Small intestine (tissue), 7 donors: Measurements from ENCODE around the gene GLI3. TPM values are rescaled to one million over a fixed set of nuclear protein-coding genes. Genes with fewer than 3 reads are reported as not detected.

ENCODE experiments used
- DNase-seq, 2 donors: peaks; one replicate each; pipeline versions ENCODE4 v3.0.0 to v3.0.0-alpha.2; 2013
- FAIRE-seq: peaks from 2 replicates; lab custom pipeline; 2012; peaks lifted over from hg19 to GRCh38; lab: Jason Lieb, UNC
- H3K27ac ChIP-seq, 3 donors: one replicate each; pipeline ENCODE4 v1.5.1; 2013; ENCODE audit warnings: low read length in 2 of 3, mild to moderate bottlenecking in 2 of 3, control low read depth in 1 of 3, inconsistent platforms in 1 of 3, low read depth in 1 of 3, moderate library complexity in 1 of 3
- H3K27me3 ChIP-seq, 3 donors: one replicate each; pipeline ENCODE4 v1.6.1; 2013; ENCODE audit warnings: low read length in 3 of 3, inconsistent platforms in 1 of 3; ENCODE audit not compliant: control insufficient read depth in 3 of 3, insufficient read depth in 3 of 3
- H3K36me3 ChIP-seq, 3 donors: one replicate each; pipeline ENCODE4 v1.6.1; 2013; ENCODE audit warnings: low read length in 3 of 3, inconsistent platforms in 1 of 3, low read depth in 1 of 3, mild to moderate bottlenecking in 1 of 3, moderate library complexity in 1 of 3; ENCODE audit not compliant: control insufficient read depth in 3 of 3, insufficient read depth in 2 of 3
- H3K4me1 ChIP-seq, 3 donors: one replicate each; pipeline ENCODE4 v1.6.1; 2013; ENCODE audit warnings: low read length in 2 of 3, inconsistent platforms in 1 of 3, low read depth in 1 of 3, mild to moderate bottlenecking in 1 of 3, moderate library complexity in 1 of 3; ENCODE audit not compliant: control insufficient read depth in 3 of 3, insufficient read depth in 2 of 3
- H3K4me3 ChIP-seq, 3 donors: one replicate each; pipeline ENCODE4 v1.5.1; 2013; ENCODE audit warnings: low read length in 3 of 3, control low read depth in 1 of 3, inconsistent platforms in 1 of 3, low read depth in 1 of 3, mild to moderate bottlenecking in 1 of 3, moderate library complexity in 1 of 3
- H3K9me3 ChIP-seq, 2 donors: one replicate each; pipeline ENCODE4 v1.6.1; 2013; ENCODE audit warnings: low read depth in 1 of 2, low read length in 1 of 2; ENCODE audit not compliant: control insufficient read depth in 2 of 2, insufficient read depth in 1 of 2
- WGBS, 3 donors: extraction: QIAGEN DNeasy Blood & Tissue Kit; methylation state at CpG; one replicate each; pipeline ENCODE4 v1.1.7; 2013; 5-methylcytosine and 5-hydroxymethylcytosine counted together
- polyA plus RNA-seq, 4 donors: library from polyadenylated mRNA; stranded (reverse) in 3 of 4; unstranded in 1 of 4; fragments of 200-250 nt in 3 of 4; fragments of 120-200 nt in 1 of 4; gene quantifications; one replicate each; pipeline versions ENCODE4 v1.2.1 to v1.2.3, GENCODE V29; 2013
- donor health status: healthy with polysubstance abuse.
- donor health status: control.
- donor health status: control.
- donor health status: Bipolar disorder and iron deficiency.
- donor health status: healthy.

GLI3 gene
- polyA plus RNA-seq, 4 donors, result 0.54 to 2.7 (median 1.8) TPM; not detected in 1

DNA sequence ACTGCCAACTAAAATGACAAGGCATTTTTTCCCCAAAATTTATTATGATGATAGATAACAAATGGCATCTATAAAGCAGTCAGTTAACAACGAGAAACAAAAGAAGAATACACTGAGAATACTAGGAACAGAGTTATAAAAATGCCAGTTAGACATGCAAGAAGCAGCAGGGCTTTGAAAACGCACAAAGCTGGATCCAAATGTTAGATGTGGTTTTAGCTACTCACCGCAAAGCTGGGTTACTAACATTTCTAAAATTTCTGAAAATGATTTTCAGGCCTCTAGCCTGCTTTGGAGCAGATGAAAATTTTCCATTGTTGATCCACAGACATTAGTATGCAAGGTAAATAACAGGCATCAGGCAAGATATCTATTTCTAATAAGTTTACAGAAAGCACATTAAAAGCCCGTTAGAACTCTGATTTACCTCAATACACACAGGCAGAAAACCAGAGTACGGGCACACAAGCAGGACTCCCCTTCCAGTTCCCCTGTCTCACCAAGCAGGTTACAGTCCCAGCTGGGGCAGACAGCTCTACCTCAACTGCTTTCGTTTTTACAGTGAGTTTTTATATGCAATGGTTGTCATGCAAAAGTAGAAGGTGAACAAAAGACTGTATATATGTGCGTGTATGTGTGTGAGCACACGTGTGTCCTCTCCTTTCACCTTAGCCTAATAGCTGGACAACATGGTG, 37.9 kb downstream of the GLI3 start:
- 62 to 72% (median 67%) methylated on average over 8 of the region's 8 CpGs for WGBS, 3 donors

DNA sequence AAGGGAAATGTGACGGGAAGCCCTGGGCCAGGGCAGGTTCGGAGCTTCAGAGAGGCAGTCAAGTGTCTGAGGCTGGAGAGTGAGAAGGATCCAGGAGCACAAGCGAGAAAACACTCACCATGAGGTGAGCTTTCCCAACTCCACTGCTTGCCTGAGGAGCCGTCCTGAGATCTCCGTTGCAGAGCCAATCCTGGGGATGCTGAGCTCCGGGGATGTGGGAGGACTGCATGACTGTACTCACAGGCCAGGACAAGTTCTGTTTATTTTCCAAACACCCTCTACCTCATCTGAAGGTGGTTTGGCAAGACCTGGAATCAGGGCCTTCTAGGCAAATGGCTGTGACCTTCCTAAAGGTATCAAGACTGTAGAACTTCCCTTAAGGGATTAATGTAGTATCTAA, 38.7 kb downstream of the GLI3 start:
- WGBS, 3 donors, result 86 to 87% (median 87%) methylated on average over 6 of the region's 6 CpGs
- Histone ChIP-seq H3K36me3 (no peaks in the 10 kb centered on the region), H3K27me3 (no peaks in the 10 kb centered on the region), H3K27ac (no peak overlapping the region), H3K4me3 (no peak overlapping the region), H3K4me1 (peaks cover 0 to 3% (median 0%) of the 10 kb centered on the region in 3 donors), H3K9me3 (no peaks in the 10 kb centered on the region)
- FAIRE-seq (no peak), DNase-seq (no peak)

More for the DNA sequence above, 37.9 kb downstream of the GLI3 start:
- FAIRE-seq, result no peak
- no peak overlapping the region for H3K27ac ChIP-seq
- DNase-seq, result no peak
- H3K27me3 ChIP-seq, result no peaks in the 10 kb centered on the region
- no peaks in the 10 kb centered on the region for H3K9me3 ChIP-seq
- H3K4me3 ChIP-seq, result no peak overlapping the region
- no peaks in the 10 kb centered on the region for H3K36me3 ChIP-seq
- no peaks in the 10 kb centered on the region for H3K4me1 ChIP-seq

DNA sequence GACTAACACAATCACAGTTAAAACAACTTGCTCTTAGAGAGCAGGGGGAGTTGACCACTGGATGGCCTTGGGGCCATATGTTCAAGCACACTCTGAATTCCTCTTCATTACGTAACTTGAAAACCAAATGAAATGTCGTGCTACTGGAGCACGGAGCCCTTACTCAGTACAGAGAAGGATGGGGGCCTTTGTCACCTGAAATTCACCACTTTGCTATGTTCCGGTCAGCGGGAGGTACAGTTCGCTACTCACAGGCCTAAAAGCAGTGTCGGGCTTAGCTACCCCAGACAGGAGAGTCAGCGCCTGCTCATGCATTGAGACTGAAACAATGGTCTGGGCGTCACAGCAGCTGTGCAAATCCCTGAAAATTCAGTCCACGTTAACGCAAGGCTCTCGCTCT, 39.6 kb downstream of the GLI3 start:
- no peak for FAIRE-seq
- WGBS, 3 donors, result 92 to 96% (median 94%) methylated on average over 12 of the region's 12 CpGs
- H3K27me3 ChIP-seq, result no peaks in the 10 kb centered on the region
- H3K4me3 ChIP-seq, result no peak overlapping the region
- H3K9me3 ChIP-seq, result no peaks in the 10 kb centered on the region
- DNase-seq, result no peak
- H3K36me3 ChIP-seq, result no peaks in the 10 kb centered on the region
- peaks cover 0 to 9% (median 0%) of the 10 kb centered on the region in 3 donors for H3K4me1 ChIP-seq
- H3K27ac ChIP-seq, result no peak overlapping the region

DNA sequence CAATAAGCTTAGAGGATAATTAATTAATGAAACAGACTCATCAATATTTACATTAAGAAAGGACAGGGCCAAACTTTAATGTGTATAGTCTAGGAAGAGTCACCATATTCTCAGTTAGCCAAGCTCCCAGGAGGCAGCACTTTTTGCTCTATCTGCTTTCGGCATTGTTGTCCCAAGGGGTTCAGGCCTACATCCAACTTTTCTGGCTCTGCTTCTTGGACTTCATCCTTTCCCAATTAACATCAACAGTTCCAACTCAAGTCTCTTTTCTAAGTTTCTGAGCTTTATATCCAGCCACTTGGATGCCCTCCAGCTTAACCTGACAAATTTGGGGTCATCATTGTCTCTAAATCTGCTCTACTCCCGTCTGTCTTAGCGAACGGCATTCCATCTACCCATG, 42.8 kb downstream of the GLI3 start:
- H3K9me3 ChIP-seq, result no peaks in the 10 kb centered on the region
- H3K4me1 ChIP-seq, result peaks cover 0 to 9% (median 0%) of the 10 kb centered on the region in 3 donors
- no peak overlapping the region for H3K27ac ChIP-seq
- H3K4me3 ChIP-seq, result no peak overlapping the region
- WGBS, 3 donors, result 73 to 90% (median 90%) methylated on average over 4 of the region's 4 CpGs
- no peak for FAIRE-seq
- DNase-seq, result no peak
- H3K36me3 ChIP-seq, result no peaks in the 10 kb centered on the region
- H3K27me3 ChIP-seq, result no peaks in the 10 kb centered on the region

DNA sequence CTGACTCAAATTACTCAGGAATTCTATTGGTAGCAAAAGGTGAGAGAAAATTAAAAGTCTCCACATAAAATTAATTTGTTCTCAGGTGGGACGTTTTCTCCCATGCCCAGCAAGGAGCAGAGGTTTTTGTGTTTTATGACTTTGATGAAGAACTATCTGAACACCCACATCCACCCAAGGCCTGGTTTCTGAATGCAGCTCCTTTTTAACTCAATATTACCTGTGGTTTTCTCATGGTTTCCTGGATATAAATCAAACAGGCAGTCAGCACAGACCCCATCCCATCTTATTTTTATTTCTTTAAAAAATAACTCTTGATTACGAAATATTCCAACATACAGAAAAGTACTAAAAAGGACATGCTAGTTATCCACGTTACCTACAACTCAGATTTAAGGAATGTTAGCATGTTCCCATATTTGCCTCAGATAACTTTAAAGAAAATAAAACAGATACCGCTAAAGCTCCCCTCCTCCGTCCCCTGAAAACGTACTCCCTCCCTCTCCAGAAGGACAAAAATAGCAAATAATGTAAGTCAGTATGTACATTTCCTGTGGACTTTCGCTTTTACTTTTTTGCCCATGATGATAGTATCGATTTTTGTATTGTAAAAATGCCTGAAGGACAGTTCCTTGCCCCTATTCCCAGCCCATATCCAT, 43.4 kb downstream of the GLI3 start:
- WGBS, 3 donors, result 50 to 69% (median 51%) methylated on average over 8 of the region's 8 CpGs
- peaks cover 0 to 9% (median 0%) of the 10 kb centered on the region in 3 donors for H3K4me1 ChIP-seq
- DNase-seq, result no peak
- no peaks in the 10 kb centered on the region for H3K36me3 ChIP-seq
- FAIRE-seq, result no peak
- H3K4me3 ChIP-seq, result no peak overlapping the region
- H3K27me3 ChIP-seq, result no peaks in the 10 kb centered on the region
- H3K9me3 ChIP-seq, result no peaks in the 10 kb centered on the region
- no peak overlapping the region for H3K27ac ChIP-seq

DNA sequence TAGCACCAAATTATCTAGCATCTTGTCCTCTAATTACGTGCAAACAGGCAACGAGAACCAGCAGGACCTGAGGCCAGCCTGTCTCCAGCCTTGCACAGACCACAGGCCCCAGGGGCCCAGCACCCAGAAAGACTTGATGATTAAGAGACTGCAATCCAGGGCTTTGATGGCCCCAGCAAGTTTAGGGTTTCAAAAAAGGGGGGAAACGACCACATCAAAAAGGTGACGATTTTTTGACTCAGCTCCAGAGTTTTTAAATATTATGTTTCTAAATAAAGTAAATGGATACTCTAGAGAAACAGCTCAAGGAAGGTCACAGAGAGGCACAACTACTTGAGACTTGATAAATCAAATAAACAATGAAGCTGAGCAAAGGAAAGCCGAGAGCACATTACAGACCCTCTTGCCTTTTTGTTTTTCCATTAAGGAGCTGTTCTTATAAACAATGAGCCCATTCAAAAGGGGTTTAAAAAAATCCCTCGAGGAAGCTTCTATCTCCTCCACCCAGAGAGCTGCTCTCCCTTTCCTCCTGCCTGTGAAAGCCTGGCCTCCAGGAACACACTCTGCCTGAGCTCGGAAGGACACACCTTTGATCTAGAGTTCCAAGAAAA, 44.1 kb downstream of the GLI3 start:
- Histone ChIP-seq H3K9me3 (no peaks in the 10 kb centered on the region), H3K27me3 (no peaks in the 10 kb centered on the region), H3K27ac (no peak overlapping the region), H3K4me1 (peaks cover 0 to 9% (median 0%) of the 10 kb centered on the region in 3 donors), H3K4me3 (no peak overlapping the region), H3K36me3 (no peaks in the 10 kb centered on the region)
- FAIRE-seq, result no peak
- DNase-seq, result peak in 1 of 2 donors; percentile 17
- WGBS, 3 donors, result 33 to 36% (median 34%) methylated on average over 7 of the region's 7 CpGs

DNA sequence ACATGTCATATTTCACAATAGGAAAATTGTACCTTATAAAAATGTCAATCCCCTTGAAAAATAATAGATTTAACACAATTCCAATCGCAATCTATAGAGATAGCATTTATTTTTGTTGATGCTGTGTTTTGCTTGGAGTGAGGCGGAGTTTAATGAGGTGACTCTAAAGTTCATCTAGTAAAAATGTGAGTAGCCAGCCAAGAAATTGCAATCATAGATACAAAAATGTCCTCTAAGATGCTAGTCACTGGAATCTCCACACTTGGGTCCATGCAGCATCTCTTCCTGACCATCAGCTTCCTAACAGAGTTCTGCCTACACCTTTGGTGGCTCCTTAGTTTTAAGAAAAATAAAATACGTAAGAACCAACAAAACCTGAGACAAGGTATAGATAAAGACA, 44.9 kb downstream of the GLI3 start:
- FAIRE-seq (no peak), DNase-seq (no peak)
- Histone ChIP-seq H3K27me3 (no peaks in the 10 kb centered on the region), H3K36me3 (no peaks in the 10 kb centered on the region), H3K4me1 (peaks cover 0 to 9% (median 0%) of the 10 kb centered on the region in 3 donors), H3K9me3 (no peaks in the 10 kb centered on the region), H3K4me3 (no peak overlapping the region), H3K27ac (no peak overlapping the region)
- 86 to 91% (median 86%) methylated on average over 3 of the region's 3 CpGs for WGBS, 3 donors

DNA sequence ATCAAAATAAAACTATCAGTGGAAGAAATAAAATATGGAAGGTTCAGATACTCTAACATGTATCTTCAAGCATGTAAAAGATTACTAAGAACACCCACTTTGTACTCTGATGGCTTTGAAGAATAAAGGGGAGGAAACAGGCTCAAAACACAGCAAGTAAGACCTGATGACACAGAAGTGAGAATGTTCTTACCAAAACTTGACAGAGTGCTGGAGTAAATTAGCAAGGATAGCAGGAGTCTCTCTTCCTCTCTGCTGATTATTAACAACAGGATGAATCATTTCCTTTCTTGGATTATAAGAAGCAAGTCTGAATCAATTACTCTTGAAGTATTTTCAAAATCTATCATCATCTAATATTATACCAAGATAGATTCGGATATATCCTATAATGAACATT, 47.5 kb downstream of the GLI3 start:
- no peak overlapping the region for H3K4me3 ChIP-seq
- peaks cover 0 to 9% (median 0%) of the 10 kb centered on the region in 3 donors for H3K4me1 ChIP-seq
- DNase-seq, result no peak
- no peak for FAIRE-seq
- no peaks in the 10 kb centered on the region for H3K9me3 ChIP-seq
- WGBS, 3 donors, result 45 to 82% (median 78%) methylated on average over 1 of the region's 1 CpG
- no peaks in the 10 kb centered on the region for H3K27me3 ChIP-seq
- H3K36me3 ChIP-seq, result no peaks in the 10 kb centered on the region
- no peak overlapping the region for H3K27ac ChIP-seq
